ENCODE data around the gene TP73. TPM values are rescaled to one million over a fixed set of nuclear protein-coding genes. Genes with fewer than 3 reads are reported as not detected.
A peak's percentile ranks its signal among the peaks of the same experiment; 100 is the strongest.
"Not testable (repeated sequence)": the region's sequence is repeated elsewhere in the genome, so short reads cannot be mapped to it uniquely, and the experiment has no call there.

Gene TP73
- total RNA-seq, 1 donor from 2014 or later: 6.1 TPM

DNA sequence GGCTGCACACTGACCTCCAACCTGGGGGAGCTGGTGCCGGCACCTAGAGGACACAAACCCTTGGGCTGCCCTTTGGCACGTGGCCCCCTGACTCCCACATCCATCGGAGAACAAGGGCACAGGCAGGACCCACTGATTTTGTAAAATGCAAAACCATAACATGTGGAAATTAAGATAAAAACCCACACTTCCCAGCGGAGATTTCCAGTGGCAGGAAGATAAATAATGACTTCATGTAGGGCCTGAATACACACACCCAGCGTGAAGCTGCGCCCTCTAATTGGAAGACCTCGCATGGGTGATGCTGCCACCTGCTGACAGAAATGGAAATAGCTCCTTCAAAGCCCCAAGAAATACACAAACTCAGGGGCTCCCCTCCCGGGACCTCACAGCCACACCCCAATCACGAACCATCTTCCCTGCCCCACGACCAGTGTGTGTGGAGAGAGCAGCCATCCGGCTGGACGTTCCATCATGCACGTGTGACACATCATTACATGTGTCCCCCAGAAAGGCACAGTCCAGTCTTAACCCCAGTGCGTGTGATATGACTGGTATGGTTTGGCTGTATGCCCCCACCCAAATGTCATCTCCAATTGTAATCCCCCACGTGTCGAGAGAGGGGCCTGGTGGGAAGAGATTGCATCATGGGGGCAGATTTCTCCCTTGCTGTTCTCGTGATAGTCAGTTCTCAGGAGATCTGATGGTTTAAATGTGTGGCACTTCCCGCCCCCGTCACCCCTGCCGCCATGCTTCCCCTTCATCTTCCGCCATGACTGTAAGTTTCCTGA is 33.2 kb upstream of the TP73 start:
- peak; percentile 92 for DNase-seq

DNA sequence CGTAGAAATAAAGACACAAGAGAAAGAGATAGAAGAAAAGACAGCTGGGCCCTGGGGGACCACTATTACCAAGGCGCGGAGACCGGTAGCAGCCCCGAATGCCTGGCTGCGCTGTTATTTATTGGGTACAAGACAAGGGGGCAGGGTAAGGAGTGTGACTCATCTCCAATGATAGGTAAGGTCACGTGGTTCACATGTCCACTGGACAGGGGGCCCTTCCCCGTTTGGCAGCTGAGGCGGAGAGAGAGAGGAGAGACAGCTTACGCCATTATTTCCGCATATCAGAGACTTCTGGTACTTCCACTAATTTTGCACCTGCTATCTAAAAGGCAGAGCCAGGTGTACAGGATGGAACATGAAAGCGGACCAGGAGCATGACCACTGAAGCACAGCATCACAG is 31.6 kb upstream of the TP73 start:
- DNase-seq: no peak

DNA sequence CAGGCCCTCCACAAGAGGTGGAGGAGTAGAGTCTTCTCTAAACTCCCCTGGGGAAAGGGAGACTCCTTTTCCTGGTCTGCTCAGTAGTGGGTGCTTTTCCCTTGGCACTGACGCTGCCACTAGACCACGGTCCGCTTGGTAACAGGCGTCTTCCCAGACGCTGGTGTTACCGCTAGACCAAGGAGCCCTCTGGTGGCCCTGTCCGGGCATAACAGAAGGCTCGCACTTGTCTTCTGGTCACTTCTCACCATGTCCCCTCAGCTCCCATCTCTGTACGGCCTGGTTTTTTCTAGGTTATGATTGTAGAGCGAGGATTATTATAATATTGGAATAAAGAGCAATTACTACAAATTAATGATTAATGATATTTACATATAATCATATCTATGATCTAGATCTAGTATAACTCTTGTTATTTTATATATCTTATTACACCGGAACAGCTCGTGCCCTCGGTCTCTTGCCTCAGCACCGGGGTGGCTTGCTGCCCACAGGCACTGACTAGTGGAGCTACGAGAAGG is 31.1 kb upstream of the TP73 start:
- DNase-seq: peak; percentile 54

DNA sequence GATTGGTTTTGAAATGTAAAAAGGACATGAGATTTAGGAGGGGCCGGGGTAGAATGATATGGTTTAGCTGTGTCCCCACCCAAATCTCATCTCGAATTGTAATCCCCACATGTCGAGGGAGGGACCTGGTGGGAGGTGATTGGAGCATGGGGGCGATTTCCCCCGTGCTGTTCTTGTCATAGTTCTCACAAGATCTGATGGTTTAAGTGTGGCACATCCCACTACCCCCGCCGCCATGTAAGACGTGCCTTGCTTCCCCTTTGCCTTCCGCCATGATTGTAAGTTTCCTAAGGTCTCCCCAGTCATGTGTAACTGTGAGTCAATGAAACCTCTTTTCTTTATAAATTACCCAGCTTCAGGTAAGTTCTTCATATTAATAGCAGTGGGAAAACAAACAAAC is 30.2 kb upstream of the TP73 start:
- DNase-seq: not testable (repeated sequence)

DNA sequence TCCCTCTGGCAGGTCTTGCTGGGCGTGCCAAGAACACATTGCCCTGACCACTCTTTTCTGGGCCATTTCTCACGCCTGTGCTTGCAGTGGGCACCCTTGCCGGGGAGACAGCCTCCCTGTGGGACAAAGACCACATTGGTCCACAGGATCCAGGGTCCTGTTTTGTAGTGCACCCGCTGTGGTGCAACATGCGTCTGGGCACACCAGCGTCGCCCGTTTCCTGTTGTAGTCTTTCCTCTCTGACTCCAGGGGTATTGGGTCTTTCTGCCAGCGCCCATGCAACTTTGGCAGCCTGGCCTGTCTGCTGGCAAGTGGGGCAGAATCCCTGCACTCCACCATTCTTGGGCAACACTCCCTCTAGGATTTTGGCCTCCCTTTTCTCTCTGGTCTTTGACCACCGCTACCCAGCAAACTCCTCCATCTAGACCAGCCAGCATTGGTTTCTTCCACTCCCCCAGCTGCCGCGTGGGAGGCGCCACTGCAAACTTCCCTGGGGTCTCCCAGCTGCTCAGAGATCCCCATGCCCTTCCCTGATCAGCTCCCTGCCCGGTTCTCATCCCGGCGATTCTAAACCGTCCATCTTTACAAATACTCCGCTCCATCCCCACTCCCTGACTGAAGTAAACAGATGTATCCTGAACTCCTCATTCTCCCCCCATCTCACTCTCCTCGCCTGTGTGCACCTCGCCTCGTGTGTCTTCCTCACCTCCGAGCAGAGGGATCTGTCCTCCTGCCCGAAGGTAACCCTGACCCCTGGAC is 28.7 kb upstream of the TP73 start:
- DNase-seq: no peak

DNA sequence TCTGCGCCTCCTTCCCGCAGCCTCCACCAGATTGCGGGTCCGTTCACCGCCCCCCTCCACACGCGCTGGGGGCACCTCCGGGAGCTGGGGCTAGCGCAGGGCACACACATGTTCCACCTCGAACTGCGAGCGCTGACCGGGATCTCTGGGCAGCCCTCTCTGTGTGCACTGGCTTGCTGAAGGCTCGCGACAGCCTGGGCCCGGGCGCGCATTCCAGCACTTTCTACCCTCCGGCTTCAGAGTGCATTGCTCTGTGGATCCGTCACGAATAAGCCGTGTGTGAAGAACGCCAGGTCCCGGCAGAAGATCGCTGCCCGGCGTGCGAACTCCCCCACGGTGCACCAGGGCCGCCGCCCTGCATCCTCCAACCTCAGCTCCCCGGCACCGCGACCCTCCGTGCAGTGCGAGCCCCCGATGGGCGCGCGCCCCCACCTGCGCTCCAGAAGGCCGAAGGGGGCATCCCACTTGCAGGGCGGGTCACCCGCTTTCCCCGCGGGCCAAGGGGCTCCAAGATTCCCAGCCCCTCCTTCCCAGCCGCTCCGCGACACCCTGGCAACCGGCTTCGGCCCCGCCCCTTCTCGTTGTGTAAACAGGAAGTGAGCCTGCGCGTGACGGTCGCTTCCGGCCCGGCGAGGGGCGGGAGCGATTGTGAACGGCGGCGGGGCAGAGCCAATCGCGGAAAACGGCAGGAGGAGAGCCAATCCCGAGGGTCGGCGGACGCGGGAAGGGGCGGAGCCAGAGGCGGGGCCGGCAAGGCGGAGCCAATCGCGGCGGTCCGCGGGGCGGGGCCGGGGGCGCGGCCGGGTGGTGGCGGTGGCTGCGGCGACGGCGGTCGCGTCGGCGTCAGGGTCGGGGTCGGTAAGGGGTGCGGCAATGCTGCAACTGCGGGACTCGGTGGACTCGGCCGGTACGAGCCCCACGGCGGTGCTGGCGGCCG is 27.8 kb upstream of the TP73 start, which contains the start of gene TPRG1L:
TSS of gene TPRG1L (plus strand) at position 816 of the 937 bp plus-strand sequence. CDS start at position 874, 58 bp downstream.
- peak; percentile 99 for DNase-seq

DNA sequence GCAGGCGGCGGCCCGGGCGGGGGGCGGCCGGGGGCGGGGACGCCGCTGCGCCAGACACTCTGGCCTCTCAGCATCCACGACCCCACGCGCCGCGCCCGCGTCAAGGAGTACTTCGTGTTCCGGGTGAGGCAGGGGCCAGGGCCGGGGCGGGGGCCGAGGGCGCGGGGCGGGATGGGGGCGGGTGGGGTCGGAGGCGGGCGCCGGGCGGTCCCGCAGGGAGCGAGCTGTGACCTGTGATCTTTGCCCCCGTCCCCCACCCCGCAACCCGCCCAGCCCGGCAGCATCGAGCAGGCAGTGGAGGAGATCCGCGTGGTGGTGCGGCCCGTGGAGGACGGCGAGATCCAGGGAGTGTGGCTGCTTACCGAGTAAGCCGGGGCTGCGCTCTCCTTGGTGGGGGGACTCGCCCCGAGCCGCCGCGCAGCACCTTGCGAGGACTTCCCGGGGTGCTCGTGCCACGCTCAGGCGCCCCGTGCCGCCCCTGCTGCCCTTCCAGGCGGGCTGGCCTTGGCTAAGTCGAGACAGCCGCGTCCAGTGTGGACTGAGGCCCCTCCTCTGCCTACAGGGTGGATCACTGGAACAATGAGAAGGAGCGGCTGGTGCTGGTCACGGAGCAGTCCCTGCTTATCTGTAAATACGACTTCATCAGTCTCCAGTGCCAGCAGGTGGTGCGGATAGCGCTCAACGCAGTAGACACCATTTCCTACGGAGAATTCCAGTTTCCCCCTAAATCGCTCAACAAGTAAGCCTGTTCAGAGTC is 27.0 kb upstream of the TP73 start:
- DNase-seq: peak; percentile 54

DNA sequence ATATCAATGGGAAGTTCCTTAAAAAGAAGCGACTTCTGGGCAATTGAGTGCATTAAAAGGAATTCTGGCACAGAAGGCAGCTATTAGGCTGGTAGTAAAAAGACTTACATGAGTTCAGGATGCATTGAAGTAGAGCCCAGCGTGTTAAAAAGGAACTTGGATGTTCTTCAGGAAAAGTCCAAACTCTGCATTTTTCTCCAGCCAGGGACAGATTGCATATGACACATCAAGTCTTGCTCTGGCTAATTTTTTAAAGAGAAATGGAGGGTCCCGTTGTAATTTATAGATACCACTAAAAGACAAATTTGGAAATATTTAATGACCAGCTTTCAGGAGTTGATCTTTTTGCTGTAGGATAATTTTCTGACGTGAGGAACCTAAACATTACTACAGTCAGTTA is 26.3 kb upstream of the TP73 start:
- DNase-seq: no peak

DNA sequence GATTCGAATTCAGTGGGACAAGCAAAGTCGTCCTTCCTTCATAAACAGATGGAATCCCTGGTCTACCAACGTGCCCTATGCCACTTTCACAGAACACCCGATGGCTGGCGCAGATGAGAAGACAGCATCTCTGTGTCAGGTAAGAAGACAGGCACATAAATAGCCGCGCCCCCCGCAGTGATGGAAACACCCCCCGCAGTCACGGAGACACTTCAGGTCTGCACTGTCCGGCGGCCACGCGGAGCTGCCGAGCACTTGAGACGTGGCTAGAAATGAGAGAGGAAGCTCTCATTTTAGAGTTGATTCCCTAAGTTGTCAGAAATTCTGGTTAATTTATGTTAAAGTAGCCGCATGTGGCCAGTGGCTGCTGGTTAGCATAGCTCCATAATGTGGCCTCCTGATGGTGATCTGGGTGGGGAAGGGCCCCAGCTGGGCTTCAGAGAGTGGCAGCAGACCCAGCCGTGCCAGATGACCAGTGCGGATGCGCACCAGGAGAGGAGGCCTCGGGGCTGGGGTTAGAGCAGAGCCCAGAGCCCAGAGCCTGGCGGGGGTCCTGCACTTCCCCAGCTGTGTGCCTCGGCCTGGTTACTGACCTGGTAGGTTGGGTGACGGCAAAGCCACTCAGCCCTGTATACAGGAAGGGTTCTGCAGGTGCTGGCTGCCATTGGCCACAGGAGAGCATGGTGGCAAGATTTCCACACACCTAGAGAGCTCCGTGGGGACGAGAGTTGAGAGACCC is 24.6 kb upstream of the TP73 start:
- DNase-seq: no peak

DNA sequence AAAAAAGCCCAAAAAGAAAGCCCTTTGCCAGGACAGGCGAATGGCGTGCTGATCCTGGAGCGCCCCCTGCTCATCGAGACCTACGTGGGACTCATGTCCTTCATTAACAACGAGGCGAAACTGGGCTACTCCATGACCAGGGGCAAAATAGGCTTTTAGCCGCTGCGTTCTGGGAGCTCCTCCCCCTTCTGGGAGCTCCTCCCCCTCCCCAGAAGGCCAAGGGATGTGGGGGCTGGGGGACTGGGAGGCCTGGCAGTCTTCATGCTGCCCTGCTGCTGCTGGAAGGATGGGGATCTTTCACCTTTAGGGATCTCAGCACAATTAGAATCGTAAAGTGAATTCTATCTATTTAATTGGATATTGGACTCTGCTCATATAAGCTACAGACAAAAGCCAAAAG is 23.9 kb upstream of the TP73 start:
- DNase-seq: no peak

DNA sequence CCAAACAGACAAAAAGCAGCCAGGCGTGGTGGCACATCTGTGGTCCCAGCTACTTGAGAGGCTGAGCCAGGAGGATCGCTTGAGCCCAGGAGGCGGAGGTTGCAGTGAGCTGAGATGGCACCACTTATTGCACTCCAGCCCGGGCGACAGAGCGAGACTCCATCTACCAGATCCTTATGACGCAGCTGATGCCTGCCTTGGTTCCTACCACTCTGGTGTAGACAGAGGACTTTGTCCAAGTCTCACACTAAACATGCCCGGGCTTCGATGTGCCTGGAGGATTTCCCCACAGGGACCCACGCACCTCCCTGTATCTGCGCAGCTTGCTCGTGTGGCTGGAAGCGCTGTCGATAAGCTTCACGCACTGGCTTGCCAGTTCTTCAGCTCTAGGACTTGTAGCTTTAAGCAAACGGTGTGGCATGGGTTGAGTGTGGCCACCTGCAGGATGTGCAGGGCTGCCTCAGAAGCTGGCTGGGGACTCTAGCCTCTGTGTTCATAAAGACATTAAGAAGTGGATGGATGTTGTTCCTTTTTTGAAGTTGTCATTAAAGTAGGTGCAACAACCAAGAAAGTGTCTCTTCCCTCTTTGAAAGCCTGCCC is 22.7 kb upstream of the TP73 start:
- DNase-seq: no peak

DNA sequence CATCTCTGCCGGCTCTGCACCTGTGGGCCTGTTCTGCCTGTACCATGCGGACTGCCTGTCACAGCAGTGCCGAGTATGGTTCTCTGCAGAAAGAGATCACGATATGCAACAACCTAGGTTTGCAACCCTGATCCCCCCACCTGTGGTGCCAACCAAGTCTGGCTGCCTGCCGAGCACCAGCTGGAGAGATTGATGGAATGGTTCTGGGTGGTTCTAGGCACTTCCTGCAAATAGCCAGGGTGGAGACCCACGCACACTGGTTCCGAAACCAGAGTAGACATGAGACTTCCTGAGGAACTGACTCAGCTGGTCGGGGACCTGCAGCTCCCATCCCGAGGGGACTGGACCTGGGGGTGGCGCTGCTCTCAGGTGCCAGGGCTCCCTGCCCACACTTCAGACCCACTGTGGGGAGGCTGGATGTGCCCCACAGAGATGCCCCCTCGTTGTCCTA is 22.1 kb upstream of the TP73 start:
- DNase-seq: no peak

DNA sequence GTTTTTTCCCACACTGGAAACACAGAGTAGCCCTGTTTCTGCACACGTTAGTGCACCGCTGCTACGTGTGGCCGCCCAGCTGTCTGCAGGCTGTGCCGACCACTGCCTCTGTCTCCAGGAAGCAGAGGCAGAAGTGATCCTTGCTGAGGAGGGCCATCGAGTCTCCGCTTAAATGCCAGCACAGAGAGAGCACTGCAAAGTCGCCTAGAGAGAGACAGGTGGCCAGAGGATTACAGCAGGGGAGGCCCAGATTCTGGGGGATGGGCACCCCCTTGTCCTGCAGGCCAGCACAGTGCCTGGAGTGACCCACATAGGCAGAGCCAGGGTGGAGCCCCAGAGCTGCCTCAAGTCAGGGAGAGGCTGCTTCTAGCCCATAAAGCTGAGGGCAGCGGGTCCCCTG is 21.4 kb upstream of the TP73 start:
- no peak for DNase-seq

DNA sequence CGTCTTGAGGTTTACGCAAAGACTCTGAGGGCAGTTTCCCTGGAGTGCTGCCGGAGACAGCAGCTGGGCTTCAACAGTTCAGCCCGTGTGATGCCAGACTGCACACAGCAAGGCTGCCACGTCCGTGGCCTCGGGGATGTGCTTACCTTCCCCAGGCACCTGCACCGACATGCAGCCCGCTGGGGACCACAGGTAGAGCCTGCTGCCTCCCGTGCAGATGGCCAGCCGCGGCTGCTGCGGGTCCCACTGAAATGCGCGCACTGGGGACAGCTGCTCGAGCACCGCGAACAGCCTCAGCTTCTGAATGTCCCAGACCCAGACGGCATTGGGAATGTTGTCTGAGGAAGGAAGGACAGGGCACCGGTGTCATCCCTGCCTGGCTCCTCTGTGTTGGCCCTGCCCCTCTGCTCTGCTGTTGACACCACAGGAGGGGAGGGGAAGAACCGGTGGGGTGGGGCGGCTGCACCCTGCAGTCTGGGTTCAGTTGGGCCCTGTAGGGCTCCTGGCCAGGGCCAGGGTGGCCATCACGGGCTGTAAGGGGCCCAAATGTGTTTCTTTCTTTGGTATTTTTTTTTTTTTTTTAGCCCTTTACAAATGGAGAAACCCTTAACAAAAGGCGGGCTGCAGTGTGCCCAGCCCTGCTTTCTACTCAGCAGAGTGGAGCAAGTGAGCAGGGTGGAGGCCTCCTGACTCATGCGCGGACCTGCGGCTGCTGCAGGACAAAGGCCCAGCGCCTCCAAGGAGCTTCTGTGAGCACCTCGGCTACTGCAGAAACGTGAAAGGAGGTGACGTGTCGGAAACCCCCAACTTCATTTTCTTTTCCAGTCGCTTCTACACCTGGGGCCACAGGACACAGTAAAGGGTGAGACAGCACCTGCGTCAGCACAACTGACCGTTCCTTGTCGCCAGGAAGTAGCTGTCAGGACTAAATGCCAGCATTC is 20.7 kb upstream of the TP73 start:
- DNase-seq: no peak

DNA sequence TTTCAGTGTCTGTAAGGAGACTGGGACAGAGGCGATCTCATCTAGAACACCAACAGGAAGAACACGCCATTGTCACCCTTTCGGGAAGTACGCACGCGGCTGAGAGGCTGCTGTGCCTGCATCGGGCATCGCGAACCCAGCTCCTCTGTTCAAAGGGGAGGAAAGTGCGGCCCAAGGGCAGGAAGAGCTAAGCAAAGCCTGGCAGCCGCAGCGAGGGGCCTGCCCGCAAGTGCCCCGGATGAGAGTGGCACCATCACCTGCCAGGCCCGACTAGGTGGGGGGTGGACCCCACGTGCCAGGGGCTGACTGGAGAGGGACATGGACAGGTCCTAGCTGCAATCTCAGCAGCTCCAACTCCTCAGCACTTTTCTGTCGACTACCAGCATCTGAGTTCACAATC is 20.0 kb upstream of the TP73 start:
- no peak for DNase-seq

DNA sequence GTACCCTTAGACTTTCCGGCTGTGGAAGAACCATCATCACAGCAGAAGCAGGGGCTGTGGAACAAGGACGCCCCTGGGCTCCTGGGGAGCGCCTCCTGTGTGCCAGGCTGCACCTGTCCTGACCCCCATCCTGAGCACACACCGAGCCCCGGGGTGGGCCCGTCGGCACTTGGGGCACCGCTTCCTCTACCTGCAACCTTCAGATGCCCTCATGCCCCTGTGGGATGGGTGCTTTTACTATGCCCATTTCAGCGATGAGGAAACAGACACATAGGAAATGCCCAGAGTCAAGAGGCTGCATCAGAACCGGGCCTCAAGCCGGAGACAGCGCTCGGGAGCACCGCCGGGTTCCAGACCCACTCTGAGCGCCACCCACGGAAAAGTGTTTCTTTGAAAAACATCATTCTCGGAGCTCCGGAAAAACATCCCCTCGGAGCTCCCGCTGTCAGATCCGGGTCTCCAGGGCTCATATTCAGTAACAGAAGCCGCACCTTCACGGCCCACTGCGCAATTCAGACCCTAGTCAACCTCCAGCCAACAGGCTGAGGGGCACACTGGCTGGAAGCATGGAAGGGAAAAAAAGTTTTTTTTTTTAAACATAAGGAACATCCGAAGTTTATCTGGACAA is 19.5 kb upstream of the TP73 start:
- DNase-seq: no peak

DNA sequence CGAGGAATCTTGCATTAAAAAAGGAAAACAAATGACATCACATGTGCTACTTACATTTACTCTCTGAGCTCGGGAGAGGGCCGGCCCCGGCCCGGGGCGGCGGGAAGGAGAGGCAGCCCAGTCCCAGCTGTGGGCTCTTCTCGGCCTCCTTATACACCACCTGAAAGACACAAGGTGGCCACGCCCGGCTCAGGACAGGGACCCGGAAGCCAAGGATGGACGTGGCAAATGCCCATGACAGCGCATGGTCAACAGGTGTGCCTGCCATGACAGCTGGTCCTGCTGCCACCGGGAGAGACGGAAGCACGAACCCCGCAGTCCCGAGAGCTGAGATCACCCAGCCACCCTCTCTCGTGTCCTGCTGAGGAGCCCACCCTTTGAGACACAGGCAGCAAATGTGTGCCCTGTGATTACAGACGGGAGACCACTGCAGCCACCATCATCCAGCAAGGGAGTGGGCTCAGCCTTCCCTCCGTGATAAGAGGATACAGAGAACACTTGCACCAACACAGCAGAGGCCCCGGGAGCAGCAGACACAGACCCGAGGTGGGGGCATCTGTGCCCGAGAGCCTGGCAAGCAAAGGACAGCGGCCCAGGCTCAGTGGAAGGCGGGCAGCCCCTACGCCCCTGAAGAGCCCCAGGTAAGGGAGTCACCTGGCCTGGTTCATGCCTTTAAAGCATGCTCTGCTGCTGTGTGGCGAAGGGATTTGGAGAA is 18.8 kb upstream of the TP73 start:
- no peak for DNase-seq
